Activated naive CD8-positive, alpha-beta T cell treated with anti-CD3 and anti-CD28 coated beads, Interleukin-2, amount 50 U/mL, for 24 hours (primary cell): ENCODE results near the gene FCRL6.

ENCODE experiments used
- ATAC-seq: fragments of 150-1000 bp; cut with Tn5 transposase; one replicate; pipeline ENCODE4 v1.10.0; 2021
- DNase-seq: peaks from one replicate; pipeline ENCODE4 v3.0.0; 2021
- H3K27ac Mint-ChIP-seq: one replicate; pipeline ENCODE4 v1.8.0; 2021; ENCODE audit warnings: mild to moderate bottlenecking, mixed read lengths
- H3K27me3 Mint-ChIP-seq: one replicate; pipeline ENCODE4 v1.8.0; 2021; ENCODE audit warnings: mixed read lengths
- H3K36me3 Mint-ChIP-seq: one replicate; pipeline ENCODE4 v1.8.0; 2021; ENCODE audit warnings: low read depth, mixed read lengths
- H3K4me1 Mint-ChIP-seq: one replicate; pipeline ENCODE4 v1.8.0; 2021; ENCODE audit warnings: mixed read lengths
- H3K4me3 Mint-ChIP-seq: one replicate; pipeline ENCODE4 v1.8.0; 2021; ENCODE audit warnings: mild to moderate bottlenecking, moderate library complexity, mixed read lengths
- H3K9me3 Mint-ChIP-seq: one replicate; pipeline ENCODE4 v1.8.0; 2021; ENCODE audit warnings: mixed read lengths

Gene FCRL6

DNA sequence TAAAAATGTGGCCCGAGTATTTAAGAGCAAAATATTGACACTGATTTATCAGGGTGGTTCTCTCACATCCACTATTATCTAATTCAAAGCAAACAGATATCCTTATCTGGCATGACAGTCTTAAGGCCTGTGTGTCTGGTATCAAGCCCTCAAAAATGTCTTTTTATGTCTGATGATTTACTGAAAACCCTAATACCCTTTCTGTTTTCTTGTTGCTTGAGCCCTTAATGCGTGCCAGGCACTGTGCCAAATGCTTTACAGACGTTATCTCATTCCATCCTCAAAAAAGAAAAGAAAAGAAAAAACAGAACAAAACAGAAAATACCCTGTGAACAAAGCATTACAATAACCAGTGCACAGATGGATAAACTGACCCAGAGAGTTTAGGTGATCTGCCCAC, 15.7 kb upstream of the FCRL6 start:
- Mint-ChIP-seq H3K27me3 (peaks cover 2% of the 10 kb centered on the region), H3K4me1 (peaks cover 3% of the 10 kb centered on the region), H3K36me3 (no peaks in the 10 kb centered on the region), H3K9me3 (no peaks in the 10 kb centered on the region), H3K27ac (no peak overlapping the region), H3K4me3 (no peak overlapping the region)
- DNase-seq, result no peak
- no peak for ATAC-seq

DNA sequence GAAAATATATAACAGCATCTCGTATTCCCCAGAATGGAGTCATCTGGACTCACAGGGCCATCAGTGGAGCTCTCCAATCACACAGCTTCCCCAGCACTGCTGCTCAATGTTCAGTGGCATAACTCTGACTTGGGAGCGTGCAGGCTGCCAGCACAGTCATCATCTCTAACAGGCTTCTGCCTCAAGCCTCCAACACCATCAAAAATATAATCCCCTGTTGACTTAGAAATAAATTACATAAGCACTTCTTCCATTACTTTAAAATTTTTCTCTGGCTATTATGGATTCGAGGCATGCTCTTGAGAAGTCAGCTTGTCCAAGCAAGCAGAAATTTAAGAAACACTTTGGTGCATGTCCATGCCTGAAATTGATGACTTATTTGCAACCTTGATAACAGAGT, 15.2 kb upstream of the FCRL6 start:
- Mint-ChIP-seq H3K4me1 (no peaks in the 10 kb centered on the region), H3K9me3 (no peaks in the 10 kb centered on the region), H3K4me3 (no peak overlapping the region), H3K27me3 (peaks cover 6% of the 10 kb centered on the region), H3K36me3 (no peaks in the 10 kb centered on the region), H3K27ac (no peak overlapping the region)
- ATAC-seq (no peak), DNase-seq (no peak)

GRCh38 chr1:159790237-159790917, 11.8 kb upstream of the FCRL6 start:
- ATAC-seq (no peak), DNase-seq (peak; percentile 10)
- Mint-ChIP-seq H3K27ac (no peak overlapping the region), H3K9me3 (no peaks in the 10 kb centered on the region), H3K4me1 (no peaks in the 10 kb centered on the region), H3K27me3 (peaks cover 8% of the 10 kb centered on the region), H3K4me3 (no peak overlapping the region), H3K36me3 (no peaks in the 10 kb centered on the region)

- H3K4me1 Mint-ChIP-seq, result no peaks in the 10 kb centered on the region
- H3K27ac Mint-ChIP-seq, result no peak overlapping the region
- peaks cover 8% of the 10 kb centered on the region for H3K27me3 Mint-ChIP-seq
Measured at GRCh38 chr1:159791031-159791430, 11.1 kb upstream of the FCRL6 start.

GRCh38 chr1:159791461-159791860, 10.7 kb upstream of the FCRL6 start:
- Mint-ChIP-seq H3K9me3 (no peaks in the 10 kb centered on the region), H3K4me1 (no peaks in the 10 kb centered on the region), H3K36me3 (no peaks in the 10 kb centered on the region), H3K4me3 (no peak overlapping the region), H3K27ac (no peak overlapping the region), H3K27me3 (peaks cover 8% of the 10 kb centered on the region)
- ATAC-seq (no peak), DNase-seq (no peak)

More at GRCh38 chr1:159791031-159791430, 11.1 kb upstream of the FCRL6 start:
- Mint-ChIP-seq H3K4me3 (no peak overlapping the region), H3K36me3 (no peaks in the 10 kb centered on the region), H3K9me3 (no peaks in the 10 kb centered on the region)
- ATAC-seq, result no peak
- DNase-seq, result no peak

DNA sequence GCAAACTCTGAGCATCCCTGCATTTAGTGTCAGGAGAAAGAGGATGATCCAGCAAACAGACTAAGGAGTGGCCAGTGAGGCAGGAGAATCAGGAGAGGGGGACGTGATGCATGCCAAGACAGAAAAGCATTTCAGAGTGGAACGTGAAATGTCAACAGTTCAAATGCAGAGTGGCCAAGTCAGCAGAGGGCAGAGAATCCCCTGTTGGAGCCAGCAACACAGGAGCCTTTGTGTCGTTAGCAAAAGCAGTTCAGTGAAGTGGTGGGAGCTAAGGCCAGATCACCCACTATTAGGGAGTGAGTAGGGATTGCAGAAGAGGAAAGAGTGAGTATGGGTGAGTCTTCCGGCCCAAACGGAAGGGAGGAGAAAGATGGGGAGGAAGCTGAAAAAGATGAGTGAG, 6.6 kb upstream of the FCRL6 start:
- Mint-ChIP-seq H3K9me3 (no peaks in the 10 kb centered on the region), H3K27ac (no peak overlapping the region), H3K27me3 (peaks cover 6% of the 10 kb centered on the region), H3K36me3 (no peaks in the 10 kb centered on the region), H3K4me3 (no peak overlapping the region), H3K4me1 (peaks cover 15% of the 10 kb centered on the region)
- DNase-seq, result no peak
- no peak for ATAC-seq

GRCh38 chr1:159798893-159799292, 3.3 kb upstream of the FCRL6 start:
- H3K9me3 Mint-ChIP-seq, result no peaks in the 10 kb centered on the region
- peaks cover 20% of the 10 kb centered on the region for H3K4me1 Mint-ChIP-seq
- H3K4me3 Mint-ChIP-seq, result no peak overlapping the region
- DNase-seq (peak; percentile 39), ATAC-seq (peak; percentile 66)
- no peaks in the 10 kb centered on the region for H3K36me3 Mint-ChIP-seq
- H3K27ac Mint-ChIP-seq, result no peak overlapping the region
- H3K27me3 Mint-ChIP-seq, result peaks cover 1% of the 10 kb centered on the region

GRCh38 chr1:159799446-159799985, 2.6 kb upstream of the FCRL6 start:
- H3K4me3 Mint-ChIP-seq, result no peak overlapping the region
- no peaks in the 10 kb centered on the region for H3K27me3 Mint-ChIP-seq

DNA sequence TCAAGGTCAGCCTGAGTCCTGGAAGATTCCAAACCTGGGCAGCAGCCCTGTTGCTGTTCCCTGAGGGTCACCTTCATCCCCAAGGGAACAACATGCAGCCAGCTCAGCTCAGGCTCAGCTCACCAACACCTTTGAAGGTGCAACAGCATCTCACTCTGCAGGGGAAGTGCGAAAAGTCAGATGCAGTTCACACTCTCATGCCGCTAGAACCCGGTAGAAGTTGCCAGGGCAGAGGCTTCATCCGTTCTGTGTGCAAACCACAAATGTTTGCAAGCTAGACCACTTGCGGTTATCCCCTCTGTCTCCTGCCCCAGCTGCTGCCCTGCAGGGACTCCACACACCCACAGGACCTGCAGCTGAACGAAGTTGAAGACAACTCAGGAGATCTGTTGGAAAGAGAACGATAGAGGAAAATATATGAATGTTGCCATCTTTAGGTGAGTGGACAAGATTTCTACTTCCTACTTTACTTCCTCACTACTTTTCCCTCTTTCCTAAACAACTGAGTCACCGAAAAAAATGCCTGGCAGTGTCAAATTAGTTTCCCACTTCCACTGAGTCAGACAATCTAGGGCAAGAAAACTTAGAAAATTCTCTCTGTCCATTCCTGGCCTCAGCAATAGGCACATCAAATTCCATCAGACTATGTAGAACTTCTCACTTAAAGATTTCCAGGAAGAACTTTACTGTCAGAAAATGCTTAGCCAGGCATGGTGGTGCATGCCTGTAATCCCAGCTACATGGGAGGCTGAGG, 1.8 kb upstream of the FCRL6 start:
- peak; percentile 22 for DNase-seq
- Mint-ChIP-seq H3K36me3 (no peaks in the 10 kb centered on the region), H3K4me3 (no peak overlapping the region), H3K9me3 (no peaks in the 10 kb centered on the region), H3K27me3 (no peaks in the 10 kb centered on the region), H3K4me1 (peaks cover 20% of the 10 kb centered on the region), H3K27ac (no peak overlapping the region)
- peak; percentile 47 for ATAC-seq

More at GRCh38 chr1:159799446-159799985, 2.6 kb upstream of the FCRL6 start:
- Mint-ChIP-seq H3K36me3 (no peaks in the 10 kb centered on the region), H3K27ac (no peak overlapping the region), H3K9me3 (no peaks in the 10 kb centered on the region), H3K4me1 (peaks cover 20% of the 10 kb centered on the region)
- no peak for DNase-seq
- ATAC-seq, result no peak

DNA sequence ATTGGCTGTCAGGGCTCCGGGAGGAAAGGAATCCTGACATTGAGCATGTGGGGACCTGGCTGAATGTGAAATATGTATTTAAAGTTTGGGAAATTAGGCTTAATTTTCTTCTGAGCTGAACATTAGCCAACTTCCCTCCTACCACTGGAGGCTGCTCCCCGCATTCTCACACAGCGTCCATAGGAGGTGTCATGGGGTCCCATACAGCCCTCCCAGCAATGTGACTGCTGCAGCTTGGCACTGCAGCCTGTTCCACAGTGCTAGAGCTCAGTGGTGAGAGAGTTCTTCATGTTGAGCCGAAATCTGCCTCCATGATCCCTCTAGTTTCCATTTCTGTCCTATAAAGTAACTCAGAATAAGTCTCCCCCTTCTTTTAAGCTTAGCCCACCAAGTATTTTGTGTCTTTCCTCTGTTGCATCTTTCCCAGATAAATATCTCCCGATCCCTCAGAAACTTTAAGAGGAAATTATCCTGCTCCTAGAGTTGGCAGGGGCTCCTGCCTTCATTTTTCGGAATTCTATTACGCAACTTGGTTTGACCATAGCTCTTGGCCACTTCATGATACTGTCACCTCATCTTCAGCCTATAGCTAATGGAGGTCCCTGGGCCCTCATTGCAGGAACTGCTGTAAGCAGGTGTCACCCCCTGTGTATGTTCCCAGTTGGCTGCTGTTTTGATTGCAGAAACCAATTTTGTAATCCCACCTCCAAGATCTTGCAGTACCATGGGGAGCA, 2.0 kb downstream of the FCRL6 start:
- H3K4me1 Mint-ChIP-seq, result peaks cover 19% of the 10 kb centered on the region
- H3K27ac Mint-ChIP-seq, result no peak overlapping the region
- H3K27me3 Mint-ChIP-seq, result no peaks in the 10 kb centered on the region
- no peaks in the 10 kb centered on the region for H3K36me3 Mint-ChIP-seq
- no peak overlapping the region for H3K4me3 Mint-ChIP-seq
- no peaks in the 10 kb centered on the region for H3K9me3 Mint-ChIP-seq
- DNase-seq (no peak), ATAC-seq (no peak)

- H3K4me1 Mint-ChIP-seq, result peaks cover 11% of the 10 kb centered on the region
- H3K4me3 Mint-ChIP-seq, result no peak overlapping the region
- H3K9me3 Mint-ChIP-seq, result no peaks in the 10 kb centered on the region
- no peaks in the 10 kb centered on the region for H3K36me3 Mint-ChIP-seq
- no peak for DNase-seq
- ATAC-seq, result no peak
- no peak overlapping the region for H3K27ac Mint-ChIP-seq
- H3K27me3 Mint-ChIP-seq, result no peaks in the 10 kb centered on the region
Measured at GRCh38 chr1:159804924-159805323, 2.8 kb downstream of the FCRL6 start.

DNA sequence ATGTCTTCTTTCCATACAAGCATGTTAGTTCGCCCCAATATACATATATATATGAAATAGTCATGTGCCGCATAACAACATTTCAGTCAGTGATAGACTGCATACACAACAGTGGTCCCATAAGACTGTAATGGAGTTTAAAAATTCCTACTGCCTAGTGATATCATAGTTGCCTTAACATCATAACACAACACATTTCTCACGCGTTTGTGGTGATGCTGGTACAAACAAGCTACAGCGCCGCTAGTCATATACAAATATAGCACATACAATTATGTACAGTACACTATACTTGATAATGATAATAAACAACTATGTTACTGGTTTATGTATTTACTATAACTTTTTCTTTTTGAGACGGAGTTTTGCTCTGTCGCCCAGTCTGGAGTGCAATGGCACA, 13.8 kb downstream of the FCRL6 start:
- Mint-ChIP-seq H3K9me3 (no peaks in the 10 kb centered on the region), H3K36me3 (peaks cover 2% of the 10 kb centered on the region), H3K4me3 (no peak overlapping the region), H3K27me3 (no peaks in the 10 kb centered on the region), H3K4me1 (peaks cover 19% of the 10 kb centered on the region), H3K27ac (no peak overlapping the region)
- DNase-seq, result no peak
- ATAC-seq, result no peak

- ATAC-seq, result peak; percentile 22
- H3K36me3 Mint-ChIP-seq, result peaks cover 2% of the 10 kb centered on the region
- peaks cover 19% of the 10 kb centered on the region for H3K4me1 Mint-ChIP-seq
- H3K27ac Mint-ChIP-seq, result no peak overlapping the region
- H3K4me3 Mint-ChIP-seq, result no peak overlapping the region
- H3K27me3 Mint-ChIP-seq, result no peaks in the 10 kb centered on the region
- DNase-seq, result no peak
- H3K9me3 Mint-ChIP-seq, result no peaks in the 10 kb centered on the region
Measured at GRCh38 chr1:159817276-159818041, 15.3 kb downstream of the FCRL6 start.

DNA sequence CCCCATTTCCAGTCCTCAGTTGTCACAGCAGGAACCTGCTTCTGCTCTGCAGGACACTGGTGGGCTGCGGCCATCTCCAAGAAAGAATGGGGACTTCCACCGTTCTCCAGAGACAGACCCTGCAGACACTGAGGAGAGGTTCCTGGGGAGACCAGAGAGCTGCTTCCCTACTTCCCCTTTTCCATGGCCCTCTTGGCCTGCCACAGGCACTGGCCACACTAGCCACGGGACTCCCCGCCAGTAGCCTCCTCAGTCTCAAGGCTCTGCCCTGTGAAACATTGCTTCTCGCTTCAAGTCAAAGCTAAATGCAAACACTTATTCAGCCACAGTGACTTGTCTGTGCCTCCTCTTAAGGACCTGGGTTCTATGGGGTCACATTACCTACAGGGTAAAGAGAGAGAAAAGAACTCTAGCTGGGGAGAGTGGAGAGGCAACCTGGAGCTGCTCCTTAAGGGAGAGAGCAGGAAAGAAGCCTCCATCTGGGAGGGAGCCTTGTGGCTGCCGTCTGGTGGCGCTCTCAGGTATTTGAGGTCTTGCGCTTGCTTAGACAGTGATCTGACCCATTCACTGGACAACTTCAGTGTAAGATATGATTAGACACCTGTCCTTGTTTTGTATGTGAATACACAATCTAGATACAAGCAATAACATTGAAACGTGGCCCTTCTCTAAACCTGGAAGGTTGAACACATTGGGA, 19.2 kb downstream of the FCRL6 start:
- Mint-ChIP-seq H3K9me3 (peaks cover 3% of the 10 kb centered on the region), H3K4me3 (no peak overlapping the region), H3K4me1 (peaks cover 43% of the 10 kb centered on the region), H3K27ac (no peak overlapping the region), H3K36me3 (no peaks in the 10 kb centered on the region), H3K27me3 (no peaks in the 10 kb centered on the region)
- no peak for DNase-seq
- ATAC-seq, result no peak
